Loucy (cell line): ENCODE data around the gene AK2.

ENCODE experiments used
- CTCF ChIP-seq: fragments of 200-600 bp; sonication (generic); conservative IDR thresholded peaks from 2 replicates; pipeline ENCODE4 v1.5.1; 2014; ENCODE audit warnings: mild to moderate bottlenecking, antibody characterized with exemption, low read length
- EZH2phosphoT487 ChIP-seq: fragments of 200-600 bp; IDR thresholded peaks from 2 replicates; pipeline ENCODE4 v1.6.1; 2018; ENCODE audit warnings: antibody characterized with exemption, mild to moderate bottlenecking, moderate library complexity, borderline replicate concordance

- TF ChIP-seq CTCF (no peak), EZH2phosphoT487 (no peak)
Measured at GRCh38 chr1:32972814-32973428, 63.8 kb downstream of the AK2 start.
